ENCODE measurements around the gene TAOK3. TPM values are rescaled to one million over a fixed set of nuclear protein-coding genes. Genes with fewer than 3 reads are reported as not detected.

Gene TAOK3
- total RNA-seq, 1 donor, result 27.8 TPM

- H3K4me3 ChIP-seq (ENCODE audit: low read depth, low read length), result no peak overlapping the region
- peak; percentile 38 for DNase-seq (ENCODE audit: low read depth)
- peak; percentile 53 for TF ChIP-seq CTCF (IDR thresholded peaks at IDR 0.05; ENCODE audit: insufficient read depth, low read length)
Measured at GRCh38 chr12:118164798-118165486, 207.8 kb downstream of the TAOK3 start.

- DNase-seq (ENCODE audit: low read depth), result no peak
- TF ChIP-seq CTCF (IDR thresholded peaks at IDR 0.05; ENCODE audit: insufficient read depth, low read length), result no peak
- H3K4me3 ChIP-seq (ENCODE audit: low read depth, low read length), result no peak overlapping the region
Measured at GRCh38 chr12:118160536-118160935, 212.2 kb downstream of the TAOK3 start.

GRCh38 chr12:118151755-118152154, 221.0 kb downstream of the TAOK3 start:
- TF ChIP-seq CTCF (IDR thresholded peaks at IDR 0.05; ENCODE audit: insufficient read depth, low read length), result no peak
- H3K4me3 ChIP-seq (ENCODE audit: low read depth, low read length), result no peak overlapping the region
- no peak for DNase-seq (ENCODE audit: low read depth)

DNA sequence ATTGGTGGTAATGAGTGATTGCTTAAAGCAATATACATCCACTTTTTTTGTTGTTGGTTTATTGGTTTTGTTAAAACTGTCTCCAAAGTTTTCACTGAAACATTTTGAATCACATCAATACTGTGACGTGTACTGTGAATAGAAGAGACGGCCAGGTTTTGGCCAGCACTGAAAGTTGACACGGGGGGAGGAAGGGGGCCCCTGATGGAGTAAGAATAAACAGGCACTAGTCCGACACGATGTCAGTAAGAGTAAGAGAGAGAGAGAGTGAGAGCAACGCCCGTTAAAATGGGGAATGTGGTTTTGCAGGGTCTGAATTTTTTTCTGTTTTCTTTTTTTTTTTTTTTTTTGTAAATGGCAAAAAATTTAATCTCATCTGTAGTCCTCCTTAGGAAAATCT, 222.1 kb downstream of the TAOK3 start:
- DNase-seq (ENCODE audit: low read depth), result no peak
- TF ChIP-seq CTCF (IDR thresholded peaks at IDR 0.05; ENCODE audit: insufficient read depth, low read length), result no peak
- no peak overlapping the region for H3K4me3 ChIP-seq (ENCODE audit: low read depth, low read length)

GRCh38 chr12:118148287-118148686, 224.4 kb downstream of the TAOK3 start:
- no peak overlapping the region for H3K4me3 ChIP-seq (ENCODE audit: low read depth, low read length)
- DNase-seq (ENCODE audit: low read depth), result no peak
- TF ChIP-seq CTCF (IDR thresholded peaks at IDR 0.05; ENCODE audit: insufficient read depth, low read length), result no peak

- no peak for DNase-seq (ENCODE audit: low read depth)
- no peak overlapping the region for H3K4me3 ChIP-seq (ENCODE audit: low read depth, low read length)
- no peak for TF ChIP-seq CTCF (IDR thresholded peaks at IDR 0.05; ENCODE audit: insufficient read depth, low read length)
Measured at GRCh38 chr12:118145798-118146156, 226.9 kb downstream of the TAOK3 start.

Measured in fibroblast of the aortic adventitia (primary cell).